Sigmoid colon (tissue), 7 donors: ENCODE results near the gene CLDN19. TPM values are rescaled to one million over a fixed set of nuclear protein-coding genes. Genes with fewer than 3 reads are reported as not detected.

Experiments used
- DNase-seq: peaks from one replicate; pipeline ENCODE4 v3.0.0-alpha.2; 2019
- H3K27ac ChIP-seq, 4 donors: fragments of 200-600 bp; sonication (generic); one replicate each; pipeline ENCODE4 v1.5.1; 2016 to 2019; ENCODE audit warnings: mild to moderate bottlenecking in 1 of 4
- H3K27me3 ChIP-seq, 3 donors: fragments of 200-600 bp; sonication (generic); one replicate each; pipeline ENCODE4 v1.5.1; 2019; ENCODE audit warnings: mild to moderate bottlenecking in 1 of 3
- H3K36me3 ChIP-seq, 4 donors: fragments of 200-600 bp; sonication (generic); one replicate each; pipeline ENCODE4 v1.5.1; 2016 to 2019
- H3K4me1 ChIP-seq, 4 donors: fragments of 200-600 bp; sonication (generic); one replicate each; pipeline ENCODE4 v1.5.1; 2017 to 2019
- H3K4me3 ChIP-seq, 4 donors: fragments of 200-600 bp; sonication (generic); one replicate each; pipeline ENCODE4 v1.5.1; 2017 to 2019; ENCODE audit warnings: mild to moderate bottlenecking in 2 of 4, moderate library complexity in 1 of 4
- H3K9me3 ChIP-seq, 4 donors: fragments of 200-600 bp in 3 of 4; sonication (generic) in 3 of 4; one replicate each; pipeline versions ENCODE4 v1.5.1 to v1.6.1; 2013 to 2019
- CTCF ChIP-seq, 4 experiments: fragments of 450-650 bp in 3 of 4; fragments of 200-600 bp in 1 of 4; IDR thresholded peaks; one replicate each; pipeline ENCODE4 v1.5.1; 2016 to 2019; ENCODE audit warnings: antibody characterized with exemption in 4 of 4, mild to moderate bottlenecking in 3 of 4, moderate library complexity in 2 of 4
- EP300 ChIP-seq, 4 donors: sonication (generic); formaldehyde crosslinking; IDR thresholded peaks; one replicate each; pipeline ENCODE4 v1.6.1; 2017; ENCODE audit warnings: antibody characterized with exemption in 4 of 4
- POLR2A ChIP-seq, 2 donors: fragments of 450-650 bp; IDR thresholded peaks; one replicate each; pipeline ENCODE4 v1.6.1; 2016; ENCODE audit warnings: antibody characterized with exemption in 2 of 2, mild to moderate bottlenecking in 2 of 2, moderate library complexity in 2 of 2
- POLR2AphosphoS5 ChIP-seq, 4 donors: sonication (generic); formaldehyde crosslinking; IDR thresholded peaks; one replicate each; pipeline ENCODE4 v1.6.1; 2017; ENCODE audit warnings: antibody characterized with exemption in 4 of 4
- WGBS, 2 donors: extraction: QIAGEN DNeasy Blood & Tissue Kit; methylation state at CpG; one replicate each; pipeline ENCODE4 v1.1.7; 2013; 5-methylcytosine and 5-hydroxymethylcytosine counted together
- intact Hi-C: fragments of 100-400 bp; cut with DNase I; formaldehyde crosslinking; loops from one replicate; pipeline ENCODE4 v1.15.1; 2023
- polyA plus RNA-seq, 3 donors: library from polyadenylated mRNA; stranded (reverse); fragments of 200-250 nt; gene quantifications; one replicate each; pipeline ENCODE4 v1.2.3, GENCODE V29; 2013
- total RNA-seq, 4 donors: library from RNA; depleted of rRNA; stranded (reverse); fragments of >200 nt; gene quantifications; one replicate each; pipeline ENCODE4 v1.1.0, GENCODE V29; 2016
- donor health status: healthy with polysubstance abuse.
- donor health status: Bipolar disorder and iron deficiency.
- donor health status: healthy.

Gene CLDN19
- total and polyA plus RNA-seq, 7 donors = 0.03 TPM; not detected in 6

GRCh38 chr1:42737257-42737656 is 2.8 kb downstream of the CLDN19 start:
- Histone ChIP-seq H3K9me3 (no peaks in the 10 kb centered on the region), H3K4me1 (no peaks in the 10 kb centered on the region), H3K36me3 (no peaks in the 10 kb centered on the region), H3K27ac (no peak overlapping the region), H3K4me3 (no peak overlapping the region), H3K27me3 (no peaks in the 10 kb centered on the region)
- WGBS, 2 donors = 23 to 31% methylated on average over 5 of the region's 5 CpGs
- intact Hi-C loops = no loop called here
- TF ChIP-seq POLR2AphosphoS5 (IDR thresholded peaks at IDR 0.05) (no peak), POLR2A (IDR thresholded peaks at IDR 0.05) (no peak), EP300 (IDR thresholded peaks at IDR 0.05) (no peak), CTCF (IDR thresholded peaks at IDR 0.05) (no peak)
- DNase-seq = no peak

DNA sequence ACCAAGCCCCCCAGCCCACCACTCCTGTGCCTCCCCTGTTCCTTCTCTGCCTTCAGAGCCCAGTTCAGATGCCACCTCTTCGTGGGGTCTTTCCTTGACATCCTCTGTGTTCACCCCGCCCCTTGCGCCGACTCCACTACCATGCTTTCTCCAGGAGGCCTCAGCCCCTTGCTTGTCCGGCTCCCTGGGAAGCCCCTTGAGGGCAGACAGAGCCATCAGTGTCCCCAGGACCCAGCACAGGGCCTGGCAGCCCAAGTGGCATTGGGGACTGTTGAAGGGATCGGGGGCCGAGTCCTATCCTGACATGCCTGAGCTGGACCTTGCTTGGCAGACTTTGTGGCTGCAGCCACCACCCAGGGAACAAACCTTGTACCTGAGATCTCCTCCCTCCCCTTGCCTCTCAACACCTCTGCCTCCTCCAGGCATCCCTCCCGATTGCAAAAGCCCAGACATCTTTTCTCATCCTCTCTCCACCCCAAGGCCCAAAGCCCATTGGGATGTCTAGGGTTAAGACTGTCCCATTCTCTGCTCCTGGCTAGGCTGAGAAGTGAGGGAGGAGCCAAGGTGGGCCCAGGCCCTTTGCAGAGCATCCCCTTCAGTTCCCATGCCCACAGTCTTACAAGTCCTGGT is 3.4 kb downstream of the CLDN19 start:
- Histone ChIP-seq H3K4me1 (no peaks in the 10 kb centered on the region), H3K36me3 (no peaks in the 10 kb centered on the region), H3K9me3 (no peaks in the 10 kb centered on the region), H3K4me3 (no peak overlapping the region), H3K27me3 (no peaks in the 10 kb centered on the region), H3K27ac (no peak overlapping the region)
- 83 to 95% methylated on average over 8 of the region's 8 CpGs for WGBS, 2 donors
- TF ChIP-seq EP300 (IDR thresholded peaks at IDR 0.05) (no peak), POLR2A (IDR thresholded peaks at IDR 0.05) (no peak), CTCF (IDR thresholded peaks at IDR 0.05) (no peak)
- intact Hi-C loops = no loop called here
- no peak for DNase-seq

DNA sequence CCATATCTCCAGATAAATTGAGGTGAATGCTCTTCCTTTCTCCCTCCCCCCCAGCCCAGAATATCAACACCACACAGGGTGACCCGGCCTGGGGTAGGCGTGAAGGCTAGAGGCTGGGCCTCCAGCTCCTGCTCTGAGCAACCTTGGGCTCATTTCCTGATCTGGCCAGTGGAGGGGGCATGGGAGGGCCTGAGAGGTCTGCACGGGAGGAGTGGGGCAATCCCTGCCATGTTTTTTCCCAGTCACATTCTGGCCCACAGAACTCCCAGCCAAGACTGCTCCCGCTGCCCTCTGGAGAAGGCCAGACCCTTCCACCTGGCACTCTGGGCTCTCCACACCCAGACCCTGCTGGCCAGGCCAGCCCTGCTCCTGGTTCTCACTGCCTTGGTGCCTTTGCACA is 3.9 kb downstream of the CLDN19 start:
- no peak for TF ChIP-seq POLR2A (IDR thresholded peaks at IDR 0.05)
- no peak for TF ChIP-seq CTCF (IDR thresholded peaks at IDR 0.05)
- no peak for TF ChIP-seq EP300 (IDR thresholded peaks at IDR 0.05)
- TF ChIP-seq POLR2AphosphoS5 (IDR thresholded peaks at IDR 0.05) = no peak
- Histone ChIP-seq H3K27me3 (no peaks in the 10 kb centered on the region), H3K27ac (no peak overlapping the region), H3K4me1 (no peaks in the 10 kb centered on the region), H3K36me3 (no peaks in the 10 kb centered on the region), H3K4me3 (no peak overlapping the region), H3K9me3 (no peaks in the 10 kb centered on the region)
- no peak for DNase-seq
- intact Hi-C loops = no loop called here
- 42 to 66% methylated on average over 4 of the region's 4 CpGs for WGBS, 2 donors

DNA sequence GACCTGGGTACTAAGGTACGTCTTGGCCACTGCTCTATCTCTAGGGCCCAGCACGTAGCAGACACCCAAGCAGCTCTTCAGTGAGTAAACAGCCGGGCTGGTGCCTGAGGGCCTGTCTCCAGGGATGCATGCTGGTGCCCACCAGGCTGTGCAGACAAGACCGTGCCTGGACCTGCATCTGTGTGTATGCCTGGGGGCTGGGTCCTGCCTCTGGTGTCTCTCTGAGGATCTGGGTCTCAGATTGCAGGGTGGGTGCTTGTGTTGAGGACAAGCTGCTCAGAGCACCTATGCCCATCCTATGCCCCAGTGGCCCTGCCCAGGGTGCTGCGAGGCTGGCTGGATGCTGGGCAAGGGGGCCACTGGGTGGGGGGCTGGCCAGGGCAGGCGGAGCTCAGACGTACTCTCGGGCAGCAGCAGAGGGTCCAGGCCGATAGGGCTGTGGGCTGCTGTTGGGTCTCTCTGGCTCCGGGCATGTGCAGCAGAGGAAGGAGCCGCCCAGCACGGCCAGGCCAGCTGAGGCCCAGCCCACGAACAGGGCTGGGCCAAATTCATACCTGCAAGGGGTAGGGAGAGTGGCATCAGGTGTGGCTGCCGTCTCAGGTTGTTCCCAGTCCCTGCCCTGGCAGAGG is 4.4 kb downstream of the CLDN19 start:
- H3K27me3 ChIP-seq = no peaks in the 10 kb centered on the region
- H3K9me3 ChIP-seq = no peaks in the 10 kb centered on the region
- H3K27ac ChIP-seq = no peak overlapping the region
- WGBS, 2 donors = 57 to 83% methylated on average over 14 of the region's 14 CpGs
- TF ChIP-seq CTCF (IDR thresholded peaks at IDR 0.05) (no peak), POLR2AphosphoS5 (IDR thresholded peaks at IDR 0.05) (no peak), EP300 (IDR thresholded peaks at IDR 0.05) (no peak), POLR2A (IDR thresholded peaks at IDR 0.05) (no peak)
- DNase-seq = no peak
- H3K36me3 ChIP-seq = no peaks in the 10 kb centered on the region
- H3K4me3 ChIP-seq = no peak overlapping the region
- no peaks in the 10 kb centered on the region for H3K4me1 ChIP-seq
- intact Hi-C loops = no loop called here

DNA sequence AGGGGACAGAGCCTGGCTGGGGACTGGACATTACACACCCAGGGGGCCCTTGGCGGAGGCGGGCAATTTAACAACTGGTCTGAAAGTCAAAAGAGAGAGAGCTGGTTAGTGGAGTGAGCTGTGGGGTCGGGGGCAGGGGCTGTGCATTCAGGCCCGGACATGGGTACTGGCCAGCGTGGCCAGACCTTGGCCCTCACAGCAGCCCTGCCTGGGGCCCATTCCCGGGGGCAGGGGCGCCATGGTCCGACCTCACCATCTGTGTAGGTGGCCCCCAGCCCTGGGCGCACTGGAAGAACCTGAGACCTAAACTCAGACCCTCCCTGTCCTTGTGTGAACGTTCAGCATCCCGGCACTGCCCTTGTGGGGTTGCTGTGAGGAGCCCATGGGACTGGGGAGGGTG is 5.0 kb downstream of the CLDN19 start:
- no peak for DNase-seq
- Histone ChIP-seq H3K27me3 (no peaks in the 10 kb centered on the region), H3K9me3 (no peaks in the 10 kb centered on the region), H3K4me3 (no peak overlapping the region), H3K4me1 (no peaks in the 10 kb centered on the region), H3K36me3 (no peaks in the 10 kb centered on the region), H3K27ac (no peak overlapping the region)
- TF ChIP-seq POLR2A (IDR thresholded peaks at IDR 0.05) = no peak
- TF ChIP-seq CTCF (IDR thresholded peaks at IDR 0.05) = no peak
- TF ChIP-seq EP300 (IDR thresholded peaks at IDR 0.05) = no peak
- no peak for TF ChIP-seq POLR2AphosphoS5 (IDR thresholded peaks at IDR 0.05)
- WGBS, 2 donors = 88 to 91% methylated on average over 11 of the region's 11 CpGs
- intact Hi-C loops = no loop called here
